ENCODE measurements around the gene PNKD. TPM values are rescaled to one million over a fixed set of nuclear protein-coding genes. Genes with fewer than 3 reads are reported as not detected.
"Not testable (repeated sequence)": the region's sequence is repeated elsewhere in the genome, so short reads cannot be mapped to it uniquely, and the experiment has no call there.

The PNKD gene
- total RNA-seq, 2 experiments from 2014 or later: 66.3 to 74.5 TPM

DNA sequence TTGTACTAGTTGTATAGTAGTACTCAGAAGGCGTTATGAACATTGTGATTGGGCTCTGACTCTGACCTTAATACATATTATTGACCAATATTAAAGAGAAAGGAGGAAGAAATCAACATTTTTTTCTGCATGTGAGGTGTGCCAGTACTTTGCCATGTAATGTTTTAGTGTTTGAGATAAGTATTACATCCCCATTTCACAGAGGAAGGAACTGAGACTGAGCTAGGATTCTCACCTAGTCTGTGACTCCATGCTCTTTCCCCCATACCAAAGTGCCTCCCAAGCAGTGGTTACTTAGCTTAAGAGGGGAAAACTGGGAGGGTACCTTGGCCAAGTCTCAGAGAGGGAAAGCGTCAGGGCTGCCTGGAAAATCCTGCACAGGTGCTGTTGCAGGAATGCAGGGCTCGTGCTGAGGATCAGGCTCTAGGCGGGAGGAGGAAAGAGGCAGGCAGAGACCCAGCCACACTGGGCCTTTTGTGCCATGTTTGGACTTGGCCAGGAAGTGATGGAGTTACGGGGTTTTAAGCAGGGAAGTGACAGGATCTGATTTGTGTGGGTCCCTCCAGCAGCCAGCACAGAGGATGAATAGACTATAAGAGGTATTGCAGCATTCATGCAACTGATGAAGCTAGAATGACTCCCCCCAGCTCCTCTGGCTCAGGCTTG lies 1.7 kb downstream of the PNKD start:
- TF ChIP-seq, protein P1, sequence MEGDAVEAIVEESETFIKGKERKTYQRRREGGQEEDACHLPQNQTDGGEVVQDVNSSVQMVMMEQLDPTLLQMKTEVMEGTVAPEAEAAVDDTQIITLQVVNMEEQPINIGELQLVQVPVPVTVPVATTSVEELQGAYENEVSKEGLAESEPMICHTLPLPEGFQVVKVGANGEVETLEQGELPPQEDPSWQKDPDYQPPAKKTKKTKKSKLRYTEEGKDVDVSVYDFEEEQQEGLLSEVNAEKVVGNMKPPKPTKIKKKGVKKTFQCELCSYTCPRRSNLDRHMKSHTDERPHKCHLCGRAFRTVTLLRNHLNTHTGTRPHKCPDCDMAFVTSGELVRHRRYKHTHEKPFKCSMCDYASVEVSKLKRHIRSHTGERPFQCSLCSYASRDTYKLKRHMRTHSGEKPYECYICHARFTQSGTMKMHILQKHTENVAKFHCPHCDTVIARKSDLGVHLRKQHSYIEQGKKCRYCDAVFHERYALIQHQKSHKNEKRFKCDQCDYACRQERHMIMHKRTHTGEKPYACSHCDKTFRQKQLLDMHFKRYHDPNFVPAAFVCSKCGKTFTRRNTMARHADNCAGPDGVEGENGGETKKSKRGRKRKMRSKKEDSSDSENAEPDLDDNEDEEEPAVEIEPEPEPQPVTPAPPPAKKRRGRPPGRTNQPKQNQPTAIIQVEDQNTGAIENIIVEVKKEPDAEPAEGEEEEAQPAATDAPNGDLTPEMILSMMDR (conservative IDR thresholded peaks at IDR 0.05; ENCODE audit: low read length): no peak
- no peak for TF ChIP-seq EZH2phosphoT487 (IDR thresholded peaks at IDR 0.05; ENCODE audit: borderline replicate concordance, low read depth, low read length)
- intact Hi-C loops (cut with micrococcal nuclease; ENCODE audit: unreplicated experiment): loop anchor here (1.0 to 5.0 kb wide), 8 partner anchors 15 to 375 kb away; partner anchors contain the start of gene CXCR1
- TSS peak; percentile 41 for BruUV-seq (replicated peaks)
- Histone ChIP-seq H3K36me3 (ENCODE audit: insufficient read depth, low read length) (peaks cover 48% of the 10 kb centered on the region), H3K27ac (ENCODE audit: low read depth, low read length, poor library complexity, severe bottlenecking) (peak overlapping the region; percentile 44), H3K79me2 (ENCODE audit: insufficient read depth, low read depth, low read length) (peaks cover 23% of the 10 kb centered on the region; the same call in 1 of the 2 replicates), H2AFZ (ENCODE audit: low read length) (no peak overlapping the region), H3K4me1 (ENCODE audit: insufficient read depth, low read length, poor library complexity, severe bottlenecking) (peaks cover 23% of the 10 kb centered on the region), H3K4me2 (ENCODE audit: low read length) (peak overlapping the region; percentile 86), H3K4me3 (ENCODE audit: low read depth, low read length, poor library complexity, severe bottlenecking) (peak overlapping the region; percentile 97), H3K9me2 (ENCODE audit: insufficient read depth, low read length) (no peaks in the 10 kb centered on the region), H4K20me1 (ENCODE audit: insufficient read depth, low read length) (no peaks in the 10 kb centered on the region), H3K9me3 (ENCODE audit: low read length) (no peaks in the 10 kb centered on the region)
- CTCF ChIA-PET (ENCODE audit: unreplicated experiment): interaction anchor here (0.6 to 3.3 kb wide), 8 partner anchors 12 to 120 kb away, joined by 3 to 17 read pairs (median 3); partner anchors contain the start of gene CATIP
- POLR2A ChIA-PET: interaction anchor here (0.5 to 4.2 kb wide), 9 partner anchors 11 to 130 kb away, joined by 3 to 35 read pairs (median 4); no protein-coding TSS in a partner anchor
- peak; percentile 26 for DNase-seq (ENCODE audit: low spot score)

DNA sequence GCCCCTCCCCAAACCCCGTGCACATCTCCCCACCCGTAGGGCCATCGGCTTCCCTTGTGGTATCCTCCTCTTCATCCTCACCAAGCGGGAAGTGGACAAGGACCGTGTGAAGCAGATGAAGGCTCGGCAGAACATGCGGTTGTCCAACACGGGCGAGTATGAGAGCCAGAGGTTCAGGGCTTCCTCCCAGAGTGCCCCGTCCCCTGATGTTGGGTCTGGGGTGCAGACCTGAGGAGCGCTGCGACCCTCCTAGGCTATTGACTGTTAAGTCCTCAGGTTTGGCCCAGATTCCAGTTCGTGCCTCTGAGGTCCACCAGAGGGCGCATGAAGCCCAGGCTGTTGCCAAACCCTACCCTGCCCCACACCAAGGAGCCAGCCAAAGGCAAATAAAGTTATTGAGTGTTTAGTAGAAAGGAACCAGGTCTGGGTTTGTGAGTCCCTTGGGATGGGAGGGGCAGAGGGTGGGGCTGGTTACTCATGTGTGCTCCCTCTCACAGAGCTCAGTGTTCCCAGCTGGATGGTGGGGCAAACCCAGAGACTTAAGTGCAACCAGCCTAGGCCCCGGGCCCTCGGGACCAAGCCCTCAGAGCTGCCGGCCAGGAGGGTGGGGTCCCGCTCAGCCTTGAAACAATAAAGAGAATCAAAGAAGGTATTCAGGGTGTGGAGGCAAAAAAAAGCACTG lies 2.4 kb downstream of the PNKD start:
- Histone ChIP-seq H3K4me3 (ENCODE audit: low read depth, low read length, poor library complexity, severe bottlenecking) (peak overlapping the region; percentile 97), H3K4me2 (ENCODE audit: low read length) (peak overlapping the region; percentile 86), H3K9me3 (ENCODE audit: low read length) (no peaks in the 10 kb centered on the region), H3K9me2 (ENCODE audit: insufficient read depth, low read length) (no peaks in the 10 kb centered on the region), H3K36me3 (ENCODE audit: insufficient read depth, low read length) (peaks cover 50% of the 10 kb centered on the region), H4K20me1 (ENCODE audit: insufficient read depth, low read length) (no peaks in the 10 kb centered on the region), H3K4me1 (ENCODE audit: insufficient read depth, low read length, poor library complexity, severe bottlenecking) (peaks cover 23% of the 10 kb centered on the region), H3K27ac (ENCODE audit: low read depth, low read length, poor library complexity, severe bottlenecking) (peak overlapping the region; percentile 44), H3K79me2 (ENCODE audit: insufficient read depth, low read depth, low read length) (peaks cover 23% of the 10 kb centered on the region; the same call in 1 of the 2 replicates), H2AFZ (ENCODE audit: low read length) (no peak overlapping the region)
- intact Hi-C loops (cut with micrococcal nuclease; ENCODE audit: unreplicated experiment): loop anchor here (1.0 to 5.0 kb wide), 7 partner anchors 15 to 375 kb away; partner anchors contain the start of gene CXCR1
- ChIA-PET POLR2A (interaction anchor here (0.5 to 4.2 kb wide), 8 partner anchors 10 to 232 kb away, joined by 3 to 35 read pairs (median 4); no protein-coding TSS in a partner anchor), CTCF (ENCODE audit: unreplicated experiment) (interaction anchor here (0.7 to 3.3 kb wide), 9 partner anchors 11 to 120 kb away, joined by 3 to 17 read pairs (median 3); partner anchors contain the start of gene CATIP)
- no peak for TF ChIP-seq EZH2phosphoT487 (IDR thresholded peaks at IDR 0.05; ENCODE audit: borderline replicate concordance, low read depth, low read length)
- TF ChIP-seq, protein P1 (conservative IDR thresholded peaks at IDR 0.05; ENCODE audit: low read length): peak; percentile 96
- BruUV-seq (replicated peaks): no TSS peak
- DNase-seq (ENCODE audit: low spot score): peak; percentile 91

DNA sequence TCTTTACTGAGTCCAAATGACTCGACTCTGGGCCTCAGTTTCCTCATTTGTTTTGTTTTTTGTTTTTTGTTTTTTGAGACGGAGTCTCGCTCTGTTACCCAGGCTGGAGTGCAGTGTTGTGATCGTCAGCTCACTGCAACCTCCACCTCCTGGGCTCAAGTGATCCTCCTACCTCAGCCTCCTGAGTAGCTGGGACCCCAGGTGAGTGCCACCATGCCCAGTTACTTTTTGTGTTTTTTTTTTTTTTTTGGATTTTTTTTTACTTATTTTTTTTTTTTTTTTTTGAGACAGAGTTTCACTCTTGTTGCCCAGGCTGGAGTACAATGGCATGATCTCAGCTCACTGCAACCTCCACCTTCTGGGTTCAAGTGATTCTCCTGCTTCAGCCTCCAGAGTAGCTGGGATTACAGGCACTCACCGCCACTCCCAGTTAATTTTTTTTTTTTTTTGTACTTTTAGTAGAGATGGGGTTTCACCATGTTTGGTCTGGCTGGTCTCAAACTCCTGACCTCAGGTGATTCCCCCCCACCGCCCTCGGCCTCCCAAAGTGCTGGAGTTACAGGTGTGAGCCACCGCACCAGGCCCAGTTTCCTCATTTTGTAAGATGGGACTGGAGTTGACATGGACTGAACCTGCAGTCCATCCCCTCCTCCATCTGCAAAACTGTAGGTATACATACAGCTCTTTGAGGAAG lies 3.0 kb downstream of the PNKD start:
- not testable (repeated sequence) for H2AFZ ChIP-seq (ENCODE audit: low read length); H3K27ac ChIP-seq (ENCODE audit: low read depth, low read length, poor library complexity, severe bottlenecking); H3K9me3 ChIP-seq (ENCODE audit: low read length); H4K20me1 ChIP-seq (ENCODE audit: insufficient read depth, low read length); DNase-seq (ENCODE audit: low spot score); H3K9me2 ChIP-seq (ENCODE audit: insufficient read depth, low read length); BruUV-seq (replicated peaks)
- peak overlapping the region; percentile 3 for H3K4me3 ChIP-seq (ENCODE audit: low read depth, low read length, poor library complexity, severe bottlenecking)
- ChIA-PET POLR2A (interaction anchor here (0.7 to 4.2 kb wide), 7 partner anchors 13 to 231 kb away, joined by 3 to 35 read pairs (median 4); no protein-coding TSS in a partner anchor), CTCF (ENCODE audit: unreplicated experiment) (interaction anchor here (1.0 to 3.3 kb wide), 5 partner anchors 13 to 83 kb away, joined by 3 to 17 read pairs (median 6); partner anchors contain the start of gene CATIP)
- peaks cover 23% of the 10 kb centered on the region; the same call in 1 of the 2 replicates for H3K79me2 ChIP-seq (ENCODE audit: insufficient read depth, low read depth, low read length)
- peak overlapping the region; percentile 86 for H3K4me2 ChIP-seq (ENCODE audit: low read length)
- H3K36me3 ChIP-seq (ENCODE audit: insufficient read depth, low read length): peaks cover 56% of the 10 kb centered on the region
- intact Hi-C loops (cut with micrococcal nuclease; ENCODE audit: unreplicated experiment): loop anchor here (2.0 to 5.0 kb wide), 4 partner anchors 27 to 374 kb away; partner anchors contain the start of gene CXCR1
- H3K4me1 ChIP-seq (ENCODE audit: insufficient read depth, low read length, poor library complexity, severe bottlenecking): peaks cover 23% of the 10 kb centered on the region
